Body of pancreas (tissue), 4 donors: ENCODE results near the gene TRIM24. TPM values are rescaled to one million over a fixed set of nuclear protein-coding genes. Genes with fewer than 3 reads are reported as not detected.

Experiments
- ATAC-seq: fragments of 150-250 bp; one replicate; pipeline ENCODE4 v1.9.1; 2016
- DNase-seq, 4 donors: peaks; one replicate each; pipeline ENCODE4 v3.0.0-alpha.2; 2019
- H3K27ac ChIP-seq, 4 donors: fragments of 200-600 bp; sonication (generic); 1 replicate in 3 of 4; 2 replicates in 1 of 4; pipeline versions ENCODE4 v1.5.1 to v1.6.1; 2016 to 2019; ENCODE audit warnings: mild to moderate bottlenecking in 1 of 4, mixed read lengths in 1 of 4, moderate library complexity in 1 of 4
- H3K27me3 ChIP-seq, 2 donors: fragments of 200-600 bp; sonication (generic); one replicate each; pipeline ENCODE4 v1.6.0; 2016; ENCODE audit warnings: mild to moderate bottlenecking in 1 of 2
- H3K36me3 ChIP-seq, 2 donors: fragments of 200-600 bp; sonication (generic); replicated peaks in 1 of 2; 2 replicates each; pipeline ENCODE4 v1.5.1; 2016; ENCODE audit warnings: low read depth in 2 of 2; ENCODE audit not compliant: insufficient read depth in 1 of 2
- H3K4me1 ChIP-seq: fragments of 200-600 bp; sonication (generic); one replicate; pipeline ENCODE4 v1.6.0; 2016
- H3K4me3 ChIP-seq, 2 donors: fragments of 200-600 bp; sonication (generic); 1 replicate in 1 of 2; 2 replicates in 1 of 2; pipeline ENCODE4 v1.5.1; 2016 to 2019
- H3K9me3 ChIP-seq, 3 donors: fragments of 200-600 bp; sonication (generic); 1 replicate in 2 of 3; 2 replicates in 1 of 3; pipeline ENCODE4 v1.5.1; 2016
- POLR2A ChIP-seq, 3 donors: fragments of 450-650 bp; IDR thresholded peaks; one replicate each; pipeline ENCODE4 v1.6.1; 2016; ENCODE audit warnings: antibody characterized with exemption in 3 of 3, mild to moderate bottlenecking in 2 of 3
- WGBS, 2 donors: methylation state at CpG; one replicate each; pipeline ENCODE4 v1.1.5; 2017; 5-methylcytosine and 5-hydroxymethylcytosine counted together
- intact Hi-C: fragments of 100-400 bp; cut with DNase I; formaldehyde crosslinking; loops from one replicate; pipeline ENCODE4 v1.15.1; 2023
- total RNA-seq, 2 donors: library from RNA; depleted of rRNA; stranded (reverse); fragments of >200 nt; gene quantifications; one replicate each; pipeline ENCODE4 v1.1.0, GENCODE V29; 2016
- TF ChIP-seq, protein P1 (sequence below), 7 experiments: fragments of 450-650 bp in 4 of 7; fragments of 200-600 bp in 3 of 7; sonication (generic) in 3 of 7; IDR thresholded peaks; one replicate each; pipeline ENCODE4 v1.5.1; 2016 to 2019; ENCODE audit warnings: antibody characterized with exemption in 7 of 7

TRIM24 gene
- total RNA-seq, 2 donors from 2014 or later: 12.2 to 12.5 TPM

GRCh38 chr7:138538997-138539644 lies 79.1 kb downstream of the TRIM24 start:
- peaks cover 0 to 9% (median 0%) of the 10 kb centered on the region in 3 donors for H3K9me3 ChIP-seq
- H3K4me1 ChIP-seq: no peaks in the 10 kb centered on the region
- intact Hi-C loops: no loop called here
- no peak overlapping the region for H3K4me3 ChIP-seq
- H3K36me3 ChIP-seq: peaks cover 0 to 16% of the 10 kb centered on the region in 2 donors
- WGBS, 2 donors: 97 to 98% methylated on average over 2 of the region's 2 CpGs
- no peaks in the 10 kb centered on the region for H3K27me3 ChIP-seq
- DNase-seq (no peak), ATAC-seq (no peak)
- H3K27ac ChIP-seq: no peak overlapping the region
- TF ChIP-seq, protein P1, sequence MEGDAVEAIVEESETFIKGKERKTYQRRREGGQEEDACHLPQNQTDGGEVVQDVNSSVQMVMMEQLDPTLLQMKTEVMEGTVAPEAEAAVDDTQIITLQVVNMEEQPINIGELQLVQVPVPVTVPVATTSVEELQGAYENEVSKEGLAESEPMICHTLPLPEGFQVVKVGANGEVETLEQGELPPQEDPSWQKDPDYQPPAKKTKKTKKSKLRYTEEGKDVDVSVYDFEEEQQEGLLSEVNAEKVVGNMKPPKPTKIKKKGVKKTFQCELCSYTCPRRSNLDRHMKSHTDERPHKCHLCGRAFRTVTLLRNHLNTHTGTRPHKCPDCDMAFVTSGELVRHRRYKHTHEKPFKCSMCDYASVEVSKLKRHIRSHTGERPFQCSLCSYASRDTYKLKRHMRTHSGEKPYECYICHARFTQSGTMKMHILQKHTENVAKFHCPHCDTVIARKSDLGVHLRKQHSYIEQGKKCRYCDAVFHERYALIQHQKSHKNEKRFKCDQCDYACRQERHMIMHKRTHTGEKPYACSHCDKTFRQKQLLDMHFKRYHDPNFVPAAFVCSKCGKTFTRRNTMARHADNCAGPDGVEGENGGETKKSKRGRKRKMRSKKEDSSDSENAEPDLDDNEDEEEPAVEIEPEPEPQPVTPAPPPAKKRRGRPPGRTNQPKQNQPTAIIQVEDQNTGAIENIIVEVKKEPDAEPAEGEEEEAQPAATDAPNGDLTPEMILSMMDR (IDR thresholded peaks at IDR 0.05): no peak
- no peak for TF ChIP-seq POLR2A (IDR thresholded peaks at IDR 0.05)

DNA sequence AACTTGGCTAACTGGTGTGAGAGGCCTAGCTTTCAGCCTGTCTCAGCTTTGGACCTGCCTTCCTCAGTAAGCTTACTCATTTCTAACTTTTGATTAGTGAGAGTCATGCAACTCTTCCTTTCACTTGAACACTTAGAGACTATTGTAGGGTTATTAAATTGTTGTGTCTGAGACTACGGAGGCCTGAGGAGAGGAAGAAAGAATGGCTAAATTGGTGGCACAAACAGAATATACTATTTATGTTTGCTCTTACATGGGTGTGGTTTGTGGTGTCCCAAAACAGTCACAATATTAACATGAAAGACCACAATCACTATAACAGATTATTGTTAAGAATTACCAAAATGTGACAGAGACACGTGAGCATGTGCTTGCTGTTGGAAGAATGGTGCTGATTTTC lies 82.1 kb downstream of the TRIM24 start:
- no peaks in the 10 kb centered on the region for H3K27me3 ChIP-seq
- H3K4me3 ChIP-seq: no peak overlapping the region
- intact Hi-C loops: no loop called here
- DNase-seq (no peak), ATAC-seq (no peak)
- H3K27ac ChIP-seq: no peak overlapping the region
- no peaks in the 10 kb centered on the region for H3K4me1 ChIP-seq
- TF ChIP-seq POLR2A (IDR thresholded peaks at IDR 0.05): no peak
- WGBS, 2 donors: 91 to 100% methylated on average over 2 of the region's 2 CpGs
- H3K36me3 ChIP-seq: peaks cover 0 to 16% of the 10 kb centered on the region in 2 donors
- no peaks in the 10 kb centered on the region for H3K9me3 ChIP-seq

DNA sequence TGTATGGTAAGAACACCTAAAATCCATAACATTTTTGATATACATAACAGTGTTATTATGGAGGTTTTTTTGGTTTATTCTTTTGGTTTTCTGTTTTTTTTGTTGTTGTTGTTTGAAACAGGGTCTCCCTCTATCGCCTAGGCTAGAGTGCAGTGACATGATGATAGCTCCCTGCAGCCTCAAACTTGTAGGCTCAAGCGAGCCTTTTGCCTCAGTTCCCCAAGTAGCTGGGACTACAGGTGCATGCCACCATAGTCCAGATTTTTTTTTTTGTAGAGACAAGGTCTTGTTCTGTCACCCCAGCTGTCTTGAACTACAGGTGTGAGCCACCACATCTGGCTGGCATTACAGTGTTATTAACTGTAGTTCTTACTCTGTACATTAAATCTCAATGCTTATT lies 83.7 kb downstream of the TRIM24 start:
- Histone ChIP-seq H3K27ac (no peak overlapping the region), H3K4me1 (no peaks in the 10 kb centered on the region), H3K36me3 (peaks cover 0 to 14% of the 10 kb centered on the region in 2 donors), H3K27me3 (no peaks in the 10 kb centered on the region), H3K9me3 (no peaks in the 10 kb centered on the region), H3K4me3 (no peak overlapping the region)
- DNase-seq: no peak
- intact Hi-C loops: no loop called here
- TF ChIP-seq POLR2A (IDR thresholded peaks at IDR 0.05): no peak
- TF ChIP-seq, protein P1 (IDR thresholded peaks at IDR 0.05): no peak
- ATAC-seq: no peak
- WGBS, 2 donors: 96 to 100% methylated on average over 2 of the region's 2 CpGs

DNA sequence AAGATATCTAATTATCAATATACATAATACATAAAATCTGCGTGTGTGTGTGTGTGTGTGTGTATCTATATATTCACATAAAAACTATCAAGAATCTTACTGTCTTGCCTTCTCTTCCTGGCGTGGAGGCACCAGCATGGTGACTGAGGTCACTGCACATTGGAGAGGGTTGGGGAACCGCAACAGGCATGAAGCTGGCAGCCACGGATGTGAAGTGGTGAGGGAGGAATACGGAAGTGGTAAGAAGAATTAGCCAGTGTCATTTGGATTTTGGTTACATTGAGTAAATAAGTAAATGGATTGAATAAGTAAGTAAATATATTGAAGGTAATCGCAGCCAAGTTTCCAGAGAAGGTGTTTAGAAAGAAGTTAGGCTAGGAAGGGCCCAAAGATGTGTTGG lies 85.1 kb downstream of the TRIM24 start:
- Histone ChIP-seq H3K4me1 (no peaks in the 10 kb centered on the region), H3K4me3 (no peak overlapping the region), H3K9me3 (no peaks in the 10 kb centered on the region), H3K36me3 (peaks cover 0 to 11% of the 10 kb centered on the region in 2 donors), H3K27ac (no peak overlapping the region), H3K27me3 (no peaks in the 10 kb centered on the region)
- ATAC-seq (no peak), DNase-seq (no peak)
- intact Hi-C loops: no loop called here
- TF ChIP-seq, protein P1 (IDR thresholded peaks at IDR 0.05): no peak
- TF ChIP-seq POLR2A (IDR thresholded peaks at IDR 0.05): no peak
- 79% methylated on average over 6 of the region's 6 CpGs for WGBS, 2 donors

GRCh38 chr7:138546064-138546619 lies 86.1 kb downstream of the TRIM24 start:
- DNase-seq: no peak
- ATAC-seq: no peak
- no peaks in the 10 kb centered on the region for H3K9me3 ChIP-seq
- H3K27ac ChIP-seq: no peak overlapping the region
- no peaks in the 10 kb centered on the region for H3K27me3 ChIP-seq
- no peak for TF ChIP-seq POLR2A (IDR thresholded peaks at IDR 0.05)
- TF ChIP-seq, protein P1 (IDR thresholded peaks at IDR 0.05): no peak
- no peaks in the 10 kb centered on the region for H3K4me1 ChIP-seq
- peaks cover 3 to 8% of the 10 kb centered on the region in 2 donors for H3K36me3 ChIP-seq
- no peak overlapping the region for H3K4me3 ChIP-seq
- intact Hi-C loops: no loop called here
- WGBS, 2 donors: 74 to 80% methylated on average over 5 of the region's 5 CpGs
